Gastrocnemius medialis (tissue), 4 donors: Measurements from ENCODE around the gene CKB.

ENCODE experiments used
- CTCF ChIP-seq, 5 experiments: fragments of 450-650 bp in 3 of 5; fragments of 200-600 bp in 2 of 5; sonication (generic) in 2 of 5; IDR thresholded peaks in 4 of 5; conservative IDR thresholded peaks in 1 of 5; 1 replicate in 4 of 5; 2 replicates in 1 of 5; pipeline ENCODE4 v1.5.1; 2016 to 2019; ENCODE audit warnings: antibody characterized with exemption in 5 of 5, mild to moderate bottlenecking in 3 of 5, moderate library complexity in 3 of 5
- POLR2A ChIP-seq, 2 donors: fragments of 450-650 bp; IDR thresholded peaks; one replicate each; pipeline ENCODE4 v1.6.1; 2017; ENCODE audit warnings: antibody characterized with exemption in 2 of 2, mild to moderate bottlenecking in 2 of 2, moderate library complexity in 2 of 2

GRCh38 chr14:103503296-103503695 lies 19.3 kb downstream of the CKB start:
- TF ChIP-seq CTCF (IDR thresholded peaks at IDR 0.05 in 4 of 5, conservative IDR thresholded peaks at IDR 0.05 in 1 of 5): no peak
- no peak for TF ChIP-seq POLR2A (IDR thresholded peaks at IDR 0.05)
